Esophagus muscularis mucosa (tissue), 4 donors: ENCODE results near the gene TRAPPC10.

Experiments used
- EP300 ChIP-seq: sonication (generic); formaldehyde crosslinking; IDR thresholded peaks from one replicate; pipeline ENCODE4 v1.6.1; 2017; ENCODE audit warnings: antibody characterized with exemption
- POLR2A ChIP-seq: fragments of 450-650 bp; IDR thresholded peaks from one replicate; pipeline ENCODE4 v1.6.1; 2017; ENCODE audit warnings: antibody characterized with exemption, moderate library complexity, mild to moderate bottlenecking, low read depth
- TF ChIP-seq, protein P1 (sequence below), 3 experiments: fragments of 200-600 bp in 2 of 3; fragments of 450-650 bp in 1 of 3; sonication (generic) in 2 of 3; IDR thresholded peaks; one replicate each; pipeline ENCODE4 v1.5.1; 2017 to 2019; ENCODE audit warnings: antibody characterized with exemption in 3 of 3, mild to moderate bottlenecking in 2 of 3, moderate library complexity in 1 of 3

GRCh38 chr21:44020551-44020950, 8.4 kb downstream of the TRAPPC10 start:
- TF ChIP-seq, protein P1, sequence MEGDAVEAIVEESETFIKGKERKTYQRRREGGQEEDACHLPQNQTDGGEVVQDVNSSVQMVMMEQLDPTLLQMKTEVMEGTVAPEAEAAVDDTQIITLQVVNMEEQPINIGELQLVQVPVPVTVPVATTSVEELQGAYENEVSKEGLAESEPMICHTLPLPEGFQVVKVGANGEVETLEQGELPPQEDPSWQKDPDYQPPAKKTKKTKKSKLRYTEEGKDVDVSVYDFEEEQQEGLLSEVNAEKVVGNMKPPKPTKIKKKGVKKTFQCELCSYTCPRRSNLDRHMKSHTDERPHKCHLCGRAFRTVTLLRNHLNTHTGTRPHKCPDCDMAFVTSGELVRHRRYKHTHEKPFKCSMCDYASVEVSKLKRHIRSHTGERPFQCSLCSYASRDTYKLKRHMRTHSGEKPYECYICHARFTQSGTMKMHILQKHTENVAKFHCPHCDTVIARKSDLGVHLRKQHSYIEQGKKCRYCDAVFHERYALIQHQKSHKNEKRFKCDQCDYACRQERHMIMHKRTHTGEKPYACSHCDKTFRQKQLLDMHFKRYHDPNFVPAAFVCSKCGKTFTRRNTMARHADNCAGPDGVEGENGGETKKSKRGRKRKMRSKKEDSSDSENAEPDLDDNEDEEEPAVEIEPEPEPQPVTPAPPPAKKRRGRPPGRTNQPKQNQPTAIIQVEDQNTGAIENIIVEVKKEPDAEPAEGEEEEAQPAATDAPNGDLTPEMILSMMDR (IDR thresholded peaks at IDR 0.05) = no peak
- TF ChIP-seq EP300 (no peak), POLR2A (no peak)
